ENCODE data around the gene ARHGDIG. TPM values are rescaled to one million over a fixed set of nuclear protein-coding genes. Genes with fewer than 3 reads are reported as not detected.
"Not testable (repeated sequence)": the region's sequence is repeated elsewhere in the genome, so short reads cannot be mapped to it uniquely, and the experiment has no call there.

ARHGDIG gene
- total RNA-seq, 2 experiments from 2014 or later = not detected

DNA sequence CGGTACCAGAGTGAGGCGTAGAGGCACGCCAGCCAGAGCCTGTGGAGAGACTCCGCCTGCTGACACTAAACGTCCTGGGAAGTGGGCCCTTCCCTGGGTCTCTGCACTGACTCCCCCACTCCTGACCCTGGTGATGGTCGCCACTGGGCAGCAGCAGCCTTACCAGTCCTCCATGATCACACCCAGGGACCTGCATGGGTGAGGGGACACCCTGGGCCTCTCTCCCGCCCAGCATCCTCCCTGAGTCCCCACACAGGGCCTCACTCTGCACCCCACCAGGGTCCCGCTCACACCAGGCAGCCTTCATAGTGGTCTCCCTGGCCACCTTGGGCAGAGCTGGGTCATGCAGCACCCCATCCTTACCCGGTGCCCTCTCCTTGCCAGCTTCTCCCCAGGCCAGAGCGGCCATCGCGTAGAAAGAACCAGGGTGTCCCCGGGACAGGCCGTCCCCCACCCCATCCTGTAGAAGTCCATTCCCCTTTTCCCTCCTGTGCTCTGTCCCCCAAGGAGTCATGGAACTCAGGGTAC is 15.3 kb upstream of the ARHGDIG start:
- H3K4me1 Mint-ChIP-seq (ENCODE audit: low read depth) = peaks cover 5% of the 10 kb centered on the region
- intact Hi-C loops (cut with micrococcal nuclease) = no loop called here
- no peak overlapping the region for H3K4me3 Mint-ChIP-seq
- no peak for DNase-seq
- ChIA-PET POLR2A (no interaction called here), CTCF (no interaction called here)
- no peaks in the 10 kb centered on the region for H3K27me3 Mint-ChIP-seq
- no peaks in the 10 kb centered on the region for H3K9me3 Mint-ChIP-seq
- H3K27ac Mint-ChIP-seq = no peak overlapping the region
- peaks cover 6% of the 10 kb centered on the region for H3K36me3 Mint-ChIP-seq

DNA sequence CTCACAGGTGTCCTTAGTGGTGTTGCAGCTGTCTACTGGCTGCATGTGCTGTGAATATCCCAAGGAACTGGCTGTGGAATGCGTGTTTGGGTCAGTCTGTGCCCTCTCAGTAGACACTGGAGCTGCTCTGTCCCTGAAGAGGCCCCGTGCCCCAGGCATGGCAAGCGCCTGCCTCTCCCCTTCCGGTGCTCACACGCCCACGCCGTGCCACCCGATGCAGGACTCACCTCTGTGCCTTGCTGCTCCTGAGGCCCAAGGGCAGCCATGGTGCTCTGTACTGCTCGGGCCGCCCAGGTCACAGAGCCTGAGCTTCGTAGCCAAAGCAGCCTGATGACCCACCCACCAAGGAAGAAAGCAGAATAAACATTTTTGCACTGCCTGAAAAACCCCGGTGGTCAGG is 14.7 kb upstream of the ARHGDIG start:
- Mint-ChIP-seq H3K4me1 (ENCODE audit: low read depth) (peaks cover 5% of the 10 kb centered on the region), H3K9me3 (no peaks in the 10 kb centered on the region), H3K27ac (no peak overlapping the region), H3K36me3 (peaks cover 4% of the 10 kb centered on the region), H3K27me3 (no peaks in the 10 kb centered on the region), H3K4me3 (no peak overlapping the region)
- intact Hi-C loops (cut with micrococcal nuclease) = no loop called here
- ChIA-PET CTCF (no interaction called here), POLR2A (no interaction called here)
- peak; percentile 55 for DNase-seq

DNA sequence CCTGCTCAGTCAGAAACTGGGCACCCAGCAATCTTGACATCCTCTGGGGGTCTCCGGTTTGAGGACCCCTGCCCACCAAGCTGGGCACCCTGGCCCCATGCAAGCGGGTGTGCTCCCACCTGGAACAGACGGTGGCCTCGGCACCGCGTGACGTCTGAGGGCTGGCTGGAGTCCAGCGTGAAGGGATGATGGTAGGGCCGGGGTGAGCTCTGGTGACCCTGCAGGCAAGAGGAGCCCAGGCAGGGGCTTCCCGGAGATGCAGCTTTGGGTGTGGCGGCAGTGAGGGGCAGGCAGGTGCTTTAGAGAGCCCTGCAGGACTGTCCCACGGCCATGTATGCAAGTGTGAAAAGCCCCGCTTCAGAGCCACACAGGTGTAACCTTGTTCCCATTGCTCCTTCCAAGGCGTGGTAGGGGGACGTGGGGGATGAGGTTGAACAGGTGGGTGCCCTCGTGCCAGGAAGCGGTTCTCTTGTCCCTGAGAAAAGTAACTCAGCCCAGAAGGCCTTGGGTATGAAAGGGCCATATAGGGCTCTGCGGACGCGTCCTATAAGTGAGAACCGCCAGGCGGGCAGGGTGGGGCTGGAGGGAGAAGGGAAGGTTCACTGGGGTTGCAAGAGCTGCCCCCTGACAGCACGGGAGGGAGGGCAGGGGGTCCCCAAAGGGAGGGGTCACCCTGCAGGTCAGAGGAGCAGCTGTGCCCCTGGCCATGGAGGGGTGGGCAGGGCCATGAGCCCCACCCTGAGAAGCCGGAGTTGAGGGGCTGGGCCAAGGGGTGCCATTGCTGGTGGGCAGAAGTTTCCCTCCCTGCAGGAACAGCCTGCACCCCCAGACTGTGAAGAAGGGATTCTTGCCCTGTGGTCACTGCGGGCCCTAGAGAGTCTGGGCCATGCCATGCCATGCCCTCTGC is 13.9 kb upstream of the ARHGDIG start:
- intact Hi-C loops (cut with micrococcal nuclease) = no loop called here
- no peak for DNase-seq
- CTCF ChIA-PET = no interaction called here
- Mint-ChIP-seq H3K27me3 (no peaks in the 10 kb centered on the region), H3K36me3 (peaks cover 2% of the 10 kb centered on the region), H3K4me3 (no peak overlapping the region), H3K9me3 (no peaks in the 10 kb centered on the region), H3K4me1 (ENCODE audit: low read depth) (peaks cover 5% of the 10 kb centered on the region), H3K27ac (no peak overlapping the region)
- POLR2A ChIA-PET = no interaction called here

DNA sequence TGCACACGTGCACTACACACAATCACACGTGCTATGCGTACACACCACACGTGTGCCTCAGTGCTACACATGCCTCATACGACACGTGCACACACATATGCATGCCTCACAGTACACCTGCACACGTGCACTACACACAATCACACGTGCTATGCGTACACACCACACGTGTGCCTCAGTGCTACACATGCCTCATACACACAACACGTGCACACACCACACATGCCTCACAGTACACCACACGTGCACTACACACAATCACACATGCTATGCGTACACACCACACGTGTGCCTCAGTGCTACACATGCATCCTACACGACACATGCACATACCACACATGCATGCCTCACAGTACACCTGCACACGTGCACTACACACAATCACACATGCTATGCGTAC is 12.8 kb upstream of the ARHGDIG start:
- H3K4me1 Mint-ChIP-seq (ENCODE audit: low read depth); CTCF ChIA-PET; DNase-seq; POLR2A ChIA-PET; H3K36me3 Mint-ChIP-seq; H3K27me3 Mint-ChIP-seq; H3K4me3 Mint-ChIP-seq; H3K27ac Mint-ChIP-seq; H3K9me3 Mint-ChIP-seq; intact Hi-C loops (cut with micrococcal nuclease): not testable (repeated sequence)

DNA sequence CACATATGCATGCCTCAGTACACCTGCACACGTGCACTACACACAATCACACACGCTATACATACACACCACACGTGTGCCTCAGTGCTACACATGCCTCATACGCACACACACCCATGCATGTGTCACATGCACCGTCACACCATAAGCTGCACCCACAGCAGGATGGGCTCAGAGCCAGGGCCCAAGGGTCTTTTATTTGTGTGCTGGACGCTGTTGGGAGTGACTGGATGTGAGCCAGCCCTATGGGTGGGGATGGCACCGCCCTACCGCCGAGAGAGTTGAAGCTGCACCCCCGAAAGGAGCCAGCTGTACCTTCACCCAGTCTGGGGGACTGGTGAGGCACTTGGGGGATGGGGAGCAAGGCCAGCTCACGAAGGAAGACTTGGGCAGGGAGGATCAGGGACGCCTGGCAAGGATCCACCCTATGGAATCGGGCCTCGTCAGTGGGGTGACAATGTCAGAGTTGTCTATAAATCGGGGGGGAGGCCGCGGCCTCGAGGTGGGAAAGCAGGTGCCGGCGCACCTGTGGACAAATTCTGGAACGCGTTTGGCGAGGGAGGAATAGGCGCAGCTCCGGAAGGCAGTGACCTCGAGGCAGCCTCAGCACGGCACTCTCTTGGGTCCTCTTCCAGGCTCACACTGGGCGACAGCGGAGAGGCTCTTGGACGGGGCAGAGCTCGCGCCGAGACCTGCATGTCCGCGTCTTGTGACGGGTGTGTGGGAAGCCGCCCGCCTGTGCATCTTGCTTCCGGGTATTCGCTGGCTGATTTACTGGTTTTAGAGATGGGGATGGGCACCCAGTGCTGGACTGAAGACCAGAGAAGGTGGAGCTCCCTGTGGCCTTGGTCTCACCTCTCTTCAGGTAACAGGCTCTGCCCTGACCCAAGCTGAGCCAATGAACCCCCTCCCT is 12.0 kb upstream of the ARHGDIG start:
- POLR2A ChIA-PET = no interaction called here
- Mint-ChIP-seq H3K4me1 (ENCODE audit: low read depth) (peaks cover 5% of the 10 kb centered on the region), H3K4me3 (no peak overlapping the region), H3K9me3 (no peaks in the 10 kb centered on the region), H3K27me3 (peaks cover 2% of the 10 kb centered on the region), H3K27ac (no peak overlapping the region), H3K36me3 (peaks cover 2% of the 10 kb centered on the region)
- CTCF ChIA-PET = no interaction called here
- intact Hi-C loops (cut with micrococcal nuclease) = no loop called here
- no peak for DNase-seq

DNA sequence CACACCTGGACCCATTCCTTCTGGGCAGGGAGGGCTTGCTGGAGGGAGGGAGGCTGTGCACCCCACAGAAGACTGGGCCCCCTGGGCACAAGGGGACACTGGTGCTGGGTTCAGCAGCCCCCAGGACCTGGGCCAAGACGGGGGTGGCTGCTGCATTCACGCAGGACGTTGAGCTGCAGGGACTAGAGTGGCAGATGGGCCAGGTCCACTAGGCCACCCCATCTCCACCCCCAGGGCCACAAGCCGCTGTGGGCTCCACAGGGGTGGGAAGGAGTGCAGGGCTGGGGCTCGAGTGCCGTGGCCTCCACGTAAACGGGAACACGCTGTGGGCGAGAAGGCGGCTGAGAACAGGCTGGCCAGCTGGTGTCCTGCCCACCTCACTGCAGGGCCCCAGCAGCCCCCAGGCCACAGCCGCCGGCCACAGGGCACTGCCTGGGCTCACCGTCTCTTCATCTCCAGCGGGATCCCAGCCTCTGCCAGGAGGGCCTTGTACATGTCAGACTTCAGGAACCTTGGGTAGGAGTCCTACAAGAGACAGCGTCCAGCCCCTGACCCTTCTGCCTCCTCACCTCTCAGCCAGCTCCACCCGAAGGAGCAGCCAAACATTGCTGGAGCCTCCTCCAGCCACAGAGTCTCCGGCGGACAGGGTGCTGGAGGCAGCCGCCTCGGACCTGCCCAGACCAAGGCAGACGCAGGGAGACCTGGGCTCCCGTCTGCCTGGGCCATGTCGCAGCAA is 11.2 kb upstream of the ARHGDIG start:
- Mint-ChIP-seq H3K36me3 (no peaks in the 10 kb centered on the region), H3K4me3 (no peak overlapping the region)
- POLR2A ChIA-PET = no interaction called here

DNA sequence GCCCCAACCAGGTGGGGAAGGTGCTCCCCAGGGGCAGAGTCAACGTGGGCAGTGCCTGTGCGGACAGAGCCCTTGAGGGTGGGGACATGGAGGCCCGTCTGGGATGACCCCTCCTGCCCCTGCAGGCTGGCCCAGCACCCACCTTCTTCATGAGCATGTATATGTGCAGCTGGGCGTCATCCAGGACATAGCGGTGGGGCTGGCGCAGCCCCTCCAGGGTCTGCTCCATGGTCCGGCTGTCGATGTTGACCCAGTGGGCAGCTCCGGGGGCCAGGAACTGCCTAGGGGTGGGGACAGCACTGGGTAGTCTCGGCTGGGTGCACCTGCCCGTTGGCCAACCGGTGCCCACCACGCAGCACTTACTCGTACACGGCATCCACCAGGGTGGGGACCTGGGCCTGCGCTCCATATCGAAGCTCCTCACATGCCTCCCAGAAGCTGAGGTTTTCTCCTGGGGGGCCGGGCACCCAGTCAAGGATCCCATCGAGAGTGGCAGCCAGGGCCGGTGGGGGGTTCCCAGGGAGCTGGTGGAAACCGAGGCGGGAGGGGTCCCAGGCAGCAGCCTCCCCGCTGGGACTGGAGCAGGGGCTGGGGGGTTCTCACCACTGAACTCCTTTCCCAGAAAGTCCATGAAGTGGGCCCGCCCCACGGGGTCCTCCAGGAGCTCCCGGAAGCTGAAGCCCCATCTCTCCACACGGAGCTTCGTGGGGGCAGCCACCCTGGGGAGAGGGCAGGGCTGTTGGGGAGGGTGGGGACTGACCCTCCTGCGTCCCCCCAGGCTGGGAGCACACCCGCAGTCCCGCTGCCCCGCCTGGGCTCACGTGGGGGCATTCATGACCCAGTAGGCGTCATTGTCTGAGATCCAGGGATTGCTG is 9.8 kb upstream of the ARHGDIG start:
- POLR2A ChIA-PET = no interaction called here
- Mint-ChIP-seq H3K4me3 (no peak overlapping the region), H3K36me3 (no peaks in the 10 kb centered on the region), H3K27me3 (peaks cover 6% of the 10 kb centered on the region), H3K9me3 (no peaks in the 10 kb centered on the region), H3K4me1 (ENCODE audit: low read depth) (peaks cover 5% of the 10 kb centered on the region), H3K27ac (no peak overlapping the region)
- DNase-seq = no peak
- CTCF ChIA-PET = no interaction called here
- intact Hi-C loops (cut with micrococcal nuclease) = no loop called here

More for the DNA sequence above, 11.2 kb upstream of the ARHGDIG start:
- intact Hi-C loops (cut with micrococcal nuclease) = no loop called here
- CTCF ChIA-PET = no interaction called here
- Mint-ChIP-seq H3K4me1 (ENCODE audit: low read depth) (peaks cover 5% of the 10 kb centered on the region), H3K27me3 (peaks cover 2% of the 10 kb centered on the region), H3K27ac (no peak overlapping the region), H3K9me3 (no peaks in the 10 kb centered on the region)
- DNase-seq = no peak

DNA sequence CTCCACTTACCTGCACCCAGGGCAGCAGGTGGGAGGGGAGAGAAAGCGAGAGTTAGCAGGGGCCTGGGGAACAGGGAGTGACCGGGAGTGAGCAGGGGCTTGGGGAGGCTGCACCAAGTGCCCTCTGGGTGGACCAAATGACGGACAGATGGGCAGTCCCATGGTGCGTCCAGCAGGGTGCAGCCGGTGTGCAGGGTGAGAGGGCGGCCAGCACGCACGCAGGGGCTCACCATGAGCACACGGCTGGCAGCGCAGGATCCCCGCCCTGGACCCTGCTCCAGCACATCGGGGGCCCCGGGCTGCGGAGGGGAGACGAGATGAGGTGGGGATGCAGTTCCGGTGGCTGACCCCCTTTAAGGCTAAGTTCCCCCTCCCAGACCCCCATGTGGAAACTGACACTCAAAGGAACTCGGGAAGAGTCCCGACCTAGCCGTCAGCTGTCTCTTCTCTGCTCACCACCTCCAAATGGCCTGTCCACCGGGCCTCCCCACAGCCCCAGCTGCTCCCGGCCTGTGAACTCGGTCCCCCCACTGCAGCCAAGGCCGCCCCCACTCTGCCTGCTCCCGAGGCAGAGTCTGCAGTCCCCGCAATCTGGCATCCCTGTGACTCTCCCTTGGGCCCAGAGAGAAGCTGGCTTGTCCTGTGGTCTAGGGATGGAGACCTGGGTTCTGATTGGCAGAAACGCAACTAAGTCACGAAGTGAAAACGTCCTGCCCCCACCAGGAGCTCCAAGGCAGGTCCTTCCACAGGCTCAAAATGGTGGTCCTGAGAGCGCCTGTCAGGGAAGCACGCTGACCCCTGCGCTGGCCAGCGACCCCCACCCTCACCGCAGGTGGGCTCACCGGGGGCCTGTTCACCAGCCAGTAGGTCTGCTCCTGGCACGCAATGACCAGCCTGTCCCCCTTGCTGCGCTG is 7.5 kb upstream of the ARHGDIG start:
- ChIA-PET CTCF (no interaction called here), POLR2A (no interaction called here)
- Mint-ChIP-seq H3K36me3 (no peaks in the 10 kb centered on the region), H3K27me3 (peaks cover 12% of the 10 kb centered on the region), H3K4me3 (no peak overlapping the region), H3K4me1 (ENCODE audit: low read depth) (peaks cover 3% of the 10 kb centered on the region), H3K9me3 (no peaks in the 10 kb centered on the region), H3K27ac (no peak overlapping the region)
- DNase-seq = no peak
- intact Hi-C loops (cut with micrococcal nuclease) = no loop called here

DNA sequence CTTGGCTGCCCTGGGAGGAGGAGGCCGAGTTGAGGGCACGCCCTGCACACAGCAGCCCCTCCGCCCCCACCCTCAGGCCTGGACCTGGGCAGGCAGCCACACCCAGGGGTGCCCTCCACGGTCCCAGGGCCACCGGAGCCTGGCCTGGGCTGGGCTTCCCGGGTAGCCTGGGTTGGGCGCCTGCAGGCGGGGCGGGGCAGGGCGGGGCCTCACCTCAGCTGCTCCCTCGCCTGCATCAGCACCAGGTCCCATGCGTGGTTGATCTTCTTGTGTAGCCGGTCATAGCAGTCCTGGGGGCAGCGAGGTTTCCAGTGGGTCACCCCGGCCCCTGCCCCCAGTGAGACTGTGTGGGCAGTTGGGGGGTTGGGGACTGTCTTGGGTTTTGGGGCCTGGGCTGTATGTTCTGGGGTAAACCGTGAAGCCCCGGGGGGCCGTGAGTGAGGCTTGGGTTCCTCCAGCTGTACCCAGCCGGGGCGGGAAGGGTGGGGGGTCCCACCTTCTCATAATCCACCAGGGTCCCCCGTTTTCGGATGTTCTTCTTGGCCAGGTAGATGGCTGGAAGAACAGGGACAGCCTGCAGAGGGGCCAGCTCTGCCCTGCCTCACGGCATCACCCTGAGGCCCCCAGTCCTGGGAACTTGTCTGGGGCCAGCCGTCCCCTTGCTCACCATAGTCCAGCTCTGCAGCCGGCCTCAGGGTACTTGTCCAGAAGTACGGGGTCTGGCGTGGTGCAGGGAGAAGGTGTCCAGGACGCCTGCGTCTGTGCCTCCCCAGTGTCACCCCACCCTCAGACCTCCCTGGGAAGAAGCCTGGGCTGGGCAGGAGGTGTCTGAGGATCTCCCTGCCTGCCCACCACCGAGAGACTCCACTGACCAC is 6.6 kb upstream of the ARHGDIG start:
- CTCF ChIA-PET = no interaction called here
- DNase-seq = no peak
- Mint-ChIP-seq H3K27me3 (peaks cover 12% of the 10 kb centered on the region), H3K36me3 (no peaks in the 10 kb centered on the region), H3K4me1 (ENCODE audit: low read depth) (peaks cover 3% of the 10 kb centered on the region), H3K27ac (no peak overlapping the region), H3K4me3 (no peak overlapping the region), H3K9me3 (no peaks in the 10 kb centered on the region)
- POLR2A ChIA-PET = no interaction called here
- intact Hi-C loops (cut with micrococcal nuclease) = no loop called here

DNA sequence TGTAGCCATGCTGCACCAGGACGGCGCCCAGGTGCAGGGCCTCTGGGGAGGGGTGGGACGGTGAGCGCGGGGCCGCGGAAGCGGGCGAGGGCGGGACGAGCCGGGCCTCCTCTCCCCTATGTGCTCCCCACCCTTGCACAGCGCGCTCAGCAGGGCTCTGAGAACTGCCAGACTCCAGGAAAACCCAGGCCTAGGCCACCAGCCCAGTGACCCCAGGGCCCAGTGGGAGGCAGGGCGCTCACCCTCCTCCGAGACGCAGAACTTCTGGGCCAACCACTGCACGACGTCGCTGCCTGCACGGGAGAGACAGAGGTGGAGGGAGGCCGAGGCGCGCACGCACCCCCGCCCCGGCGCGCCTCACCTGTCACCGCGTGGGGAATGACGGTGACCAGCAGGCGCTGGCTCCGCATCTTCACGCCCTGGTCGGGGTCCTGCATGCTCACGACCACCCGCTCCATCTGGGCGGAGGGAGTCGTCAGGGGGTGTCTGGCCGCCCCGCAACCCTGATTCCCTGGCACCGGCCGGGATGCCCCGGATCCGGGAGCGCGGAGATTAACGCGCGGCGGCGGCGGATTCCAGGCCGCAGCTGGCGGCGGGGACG is 5.2 kb upstream of the ARHGDIG start:
- ChIA-PET CTCF (no interaction called here), POLR2A (no interaction called here)
- Mint-ChIP-seq H3K27me3 (peaks cover 16% of the 10 kb centered on the region), H3K36me3 (no peaks in the 10 kb centered on the region), H3K27ac (no peak overlapping the region), H3K9me3 (no peaks in the 10 kb centered on the region), H3K4me1 (ENCODE audit: low read depth) (peaks cover 5% of the 10 kb centered on the region), H3K4me3 (no peak overlapping the region)
- intact Hi-C loops (cut with micrococcal nuclease) = no loop called here
- peak; percentile 21 for DNase-seq

Data from activated CD4-positive, alpha-beta memory T cell treated with anti-CD3 and anti-CD28 coated beads for 36 hours (primary cell).